Measurements from ENCODE around the gene MRM2.

MRM2 gene

DNA sequence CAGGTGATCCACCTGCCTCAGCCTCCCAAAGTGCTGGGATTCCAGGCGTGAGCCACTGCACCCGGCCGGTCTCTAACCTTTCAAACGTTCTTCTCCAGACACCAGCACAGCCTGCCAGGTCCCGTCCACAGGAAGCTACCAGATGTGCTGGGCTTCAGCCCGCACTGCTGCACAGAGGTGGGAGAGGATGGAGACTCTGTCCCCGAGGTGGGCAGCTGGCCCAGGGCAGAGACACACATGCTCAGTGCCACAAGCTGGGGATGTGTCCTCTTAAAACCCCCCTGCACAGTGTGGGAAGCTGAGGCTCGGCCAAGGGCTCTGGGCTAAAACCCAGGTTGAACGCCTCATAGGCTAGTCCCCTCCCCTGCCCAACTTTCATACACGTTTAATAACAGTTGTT, 9.4 kb upstream of the MRM2 start:
- no peak overlapping the region for H3K14ac ChIP-seq (ENCODE audit: low read length)
- H3K4ac ChIP-seq (ENCODE audit: low read depth, low read length) = no peak overlapping the region
- H3K9ac ChIP-seq (ENCODE audit: low read length) = no peak overlapping the region
- H3K4me3 ChIP-seq (ENCODE audit: low read depth, low read length) = no peak overlapping the region
- no peaks in the 10 kb centered on the region for H3K9me3 ChIP-seq (ENCODE audit: insufficient read depth, low read depth, low read length)
- no peak overlapping the region for H2AK5ac ChIP-seq (ENCODE audit: low read length)
- H2BK12ac ChIP-seq (ENCODE audit: low read length) = no peak overlapping the region
- H3K4me2 ChIP-seq (ENCODE audit: low read length) = no peak overlapping the region
- H3K79me1 ChIP-seq (ENCODE audit: low read length) = peaks cover 2% of the 10 kb centered on the region
- H3K18ac ChIP-seq (ENCODE audit: low read length) = no peak overlapping the region
- H4K91ac ChIP-seq (ENCODE audit: low read depth, low read length) = no peak overlapping the region
- no peak for DNase-seq
- no peaks in the 10 kb centered on the region for H3K4me1 ChIP-seq (ENCODE audit: control insufficient read depth in 1 of 2, insufficient read depth in 2 of 2, low read length in 2 of 2)
- H3K27ac ChIP-seq (ENCODE audit: low read depth, low read length) = no peak overlapping the region
- H3K79me2 ChIP-seq (ENCODE audit: control insufficient read depth, insufficient read depth, low read length, poor library complexity) = no peaks in the 10 kb centered on the region
- peaks cover 18 to 37% of the 10 kb centered on the region in 2 experiments for H3K36me3 ChIP-seq (ENCODE audit: control insufficient read depth in 1 of 2, insufficient read depth in 2 of 2, low read length in 2 of 2)
- H2BK5ac ChIP-seq (ENCODE audit: low read depth, low read length, poor library complexity) = no peak overlapping the region
- no CpG with 5 or more reads among the region's 10 CpGs for WGBS (ENCODE audit: extremely low coverage, insufficient coverage, insufficient read length)
- no peak overlapping the region for H3K23ac ChIP-seq (ENCODE audit: low read length)
- H3K27me3 ChIP-seq (ENCODE audit: insufficient read depth, low read length) = no peaks in the 10 kb centered on the region
- no peak overlapping the region for H4K12ac ChIP-seq (ENCODE audit: low read depth, low read length)
- H2AFZ ChIP-seq (ENCODE audit: insufficient read depth, low read length, poor library complexity) = no peak overlapping the region
- H4K8ac ChIP-seq (ENCODE audit: low read depth, low read length) = no peak overlapping the region
- no peak overlapping the region for H2BK120ac ChIP-seq (ENCODE audit: insufficient read depth, low read length, poor library complexity)

DNA sequence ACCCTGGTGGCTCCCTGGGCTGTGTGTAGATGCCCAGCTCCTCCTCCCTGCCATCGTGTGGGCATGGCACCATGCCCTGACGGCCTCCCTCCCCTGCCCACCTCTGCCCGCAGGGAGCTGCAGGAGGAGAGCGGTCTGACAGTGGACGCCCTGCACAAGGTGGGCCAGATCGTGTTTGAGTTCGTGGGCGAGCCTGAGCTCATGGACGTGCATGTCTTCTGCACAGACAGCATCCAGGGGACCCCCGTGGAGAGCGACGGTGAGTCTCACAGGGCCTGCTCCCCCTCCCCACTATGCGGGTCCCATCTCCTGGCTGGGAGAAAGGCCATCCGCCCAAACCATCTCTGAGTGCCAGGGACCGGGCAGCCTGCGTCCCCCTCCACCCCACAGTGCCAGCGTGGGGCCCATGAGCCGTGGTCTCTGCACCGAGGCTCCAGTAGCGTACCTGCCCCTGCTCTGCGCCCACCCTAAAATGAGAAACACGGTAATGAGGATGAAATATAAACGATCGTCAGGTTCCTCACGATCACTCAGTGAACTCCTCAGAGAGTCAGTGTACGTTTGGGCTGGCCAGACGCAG, 7.8 kb upstream of the MRM2 start:
- Histone ChIP-seq H3K9ac (ENCODE audit: low read length) (no peak overlapping the region), H4K8ac (ENCODE audit: low read depth, low read length) (no peak overlapping the region), H3K4me2 (ENCODE audit: low read length) (no peak overlapping the region), H2BK12ac (ENCODE audit: low read length) (no peak overlapping the region), H3K9me3 (ENCODE audit: insufficient read depth, low read depth, low read length) (no peaks in the 10 kb centered on the region), H3K27me3 (ENCODE audit: insufficient read depth, low read length) (no peaks in the 10 kb centered on the region), H3K14ac (ENCODE audit: low read length) (no peak overlapping the region), H2BK5ac (ENCODE audit: low read depth, low read length, poor library complexity) (no peak overlapping the region), H3K79me2 (ENCODE audit: control insufficient read depth, insufficient read depth, low read length, poor library complexity) (no peaks in the 10 kb centered on the region), H3K18ac (ENCODE audit: low read length) (no peak overlapping the region), H2AFZ (ENCODE audit: insufficient read depth, low read length, poor library complexity) (no peak overlapping the region), H4K91ac (ENCODE audit: low read depth, low read length) (no peak overlapping the region), H3K23ac (ENCODE audit: low read length) (no peak overlapping the region), H3K4ac (ENCODE audit: low read depth, low read length) (no peak overlapping the region), H4K12ac (ENCODE audit: low read depth, low read length) (no peak overlapping the region), H3K4me3 (ENCODE audit: low read depth, low read length) (no peak overlapping the region), H3K4me1 (ENCODE audit: control insufficient read depth in 1 of 2, insufficient read depth in 2 of 2, low read length in 2 of 2) (no peaks in the 10 kb centered on the region), H3K79me1 (ENCODE audit: low read length) (peaks cover 2% of the 10 kb centered on the region), H3K36me3 (ENCODE audit: control insufficient read depth in 1 of 2, insufficient read depth in 2 of 2, low read length in 2 of 2) (peaks cover 9 to 32% of the 10 kb centered on the region in 2 experiments), H2BK120ac (ENCODE audit: insufficient read depth, low read length, poor library complexity) (no peak overlapping the region), H2AK5ac (ENCODE audit: low read length) (no peak overlapping the region), H3K27ac (ENCODE audit: low read depth, low read length) (no peak overlapping the region)
- WGBS (ENCODE audit: extremely low coverage, insufficient coverage, insufficient read length) = no CpG with 5 or more reads among the region's 27 CpGs
- DNase-seq = no peak

DNA sequence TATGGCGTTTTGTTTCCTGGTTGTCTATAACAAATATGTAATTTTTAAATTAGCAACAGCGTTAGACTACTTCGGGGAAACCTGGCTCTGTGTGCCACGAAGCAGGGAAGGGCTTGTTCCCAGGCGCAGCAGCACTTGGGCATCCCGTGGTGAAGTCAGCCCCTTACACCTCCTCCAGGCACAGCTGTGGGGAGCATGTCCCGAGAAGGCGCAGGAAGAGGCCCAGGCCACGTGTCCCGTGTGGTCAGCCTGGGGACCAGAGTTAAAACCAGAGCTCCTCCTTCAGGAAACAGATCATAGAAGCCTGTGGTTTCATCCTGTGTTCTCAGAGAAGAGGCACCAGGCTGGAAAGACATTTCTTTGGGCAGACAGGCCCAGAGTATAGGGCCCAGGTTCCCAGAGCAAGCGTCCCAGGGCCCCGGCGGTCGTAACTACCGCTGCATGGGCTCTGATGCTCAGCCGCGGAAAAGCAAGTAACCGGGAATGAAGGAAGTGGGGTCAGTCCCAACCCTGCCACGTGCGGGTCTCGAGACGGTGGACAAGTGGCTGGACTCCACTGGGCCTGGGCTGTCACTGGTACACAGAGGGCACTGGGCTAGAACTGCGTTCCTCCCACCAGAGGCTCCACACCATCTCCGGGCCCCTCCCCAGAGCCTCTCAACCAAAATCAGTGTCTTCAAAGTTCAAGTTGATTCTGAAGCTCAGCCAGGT, 7.1 kb upstream of the MRM2 start:
- no peak overlapping the region for H2BK5ac ChIP-seq (ENCODE audit: low read depth, low read length, poor library complexity)
- no peak overlapping the region for H2BK12ac ChIP-seq (ENCODE audit: low read length)
- no peak overlapping the region for H3K4me2 ChIP-seq (ENCODE audit: low read length)
- H3K79me2 ChIP-seq (ENCODE audit: control insufficient read depth, insufficient read depth, low read length, poor library complexity) = no peaks in the 10 kb centered on the region
- H3K4me1 ChIP-seq (ENCODE audit: control insufficient read depth in 1 of 2, insufficient read depth in 2 of 2, low read length in 2 of 2) = no peaks in the 10 kb centered on the region
- H4K8ac ChIP-seq (ENCODE audit: low read depth, low read length) = no peak overlapping the region
- peak overlapping the region; percentile 2 for H3K27ac ChIP-seq (ENCODE audit: low read depth, low read length)
- no peaks in the 10 kb centered on the region for H3K9me3 ChIP-seq (ENCODE audit: insufficient read depth, low read depth, low read length)
- no CpG with 5 or more reads among the region's 24 CpGs for WGBS (ENCODE audit: extremely low coverage, insufficient coverage, insufficient read length)
- peaks cover 6 to 27% of the 10 kb centered on the region in 2 experiments for H3K36me3 ChIP-seq (ENCODE audit: control insufficient read depth in 1 of 2, insufficient read depth in 2 of 2, low read length in 2 of 2)
- no peak overlapping the region for H3K4me3 ChIP-seq (ENCODE audit: low read depth, low read length)
- H3K23ac ChIP-seq (ENCODE audit: low read length) = no peak overlapping the region
- no peak overlapping the region for H2AK5ac ChIP-seq (ENCODE audit: low read length)
- H3K4ac ChIP-seq (ENCODE audit: low read depth, low read length) = no peak overlapping the region
- no peaks in the 10 kb centered on the region for H3K27me3 ChIP-seq (ENCODE audit: insufficient read depth, low read length)
- H2BK120ac ChIP-seq (ENCODE audit: insufficient read depth, low read length, poor library complexity) = no peak overlapping the region
- peak; percentile 4 to 38 for DNase-seq
- H3K79me1 ChIP-seq (ENCODE audit: low read length) = peaks cover 2% of the 10 kb centered on the region
- H4K91ac ChIP-seq (ENCODE audit: low read depth, low read length) = no peak overlapping the region
- no peak overlapping the region for H2AFZ ChIP-seq (ENCODE audit: insufficient read depth, low read length, poor library complexity)
- H3K9ac ChIP-seq (ENCODE audit: low read length) = no peak overlapping the region
- H3K18ac ChIP-seq (ENCODE audit: low read length) = no peak overlapping the region
- H4K12ac ChIP-seq (ENCODE audit: low read depth, low read length) = no peak overlapping the region
- H3K14ac ChIP-seq (ENCODE audit: low read length) = no peak overlapping the region

DNA sequence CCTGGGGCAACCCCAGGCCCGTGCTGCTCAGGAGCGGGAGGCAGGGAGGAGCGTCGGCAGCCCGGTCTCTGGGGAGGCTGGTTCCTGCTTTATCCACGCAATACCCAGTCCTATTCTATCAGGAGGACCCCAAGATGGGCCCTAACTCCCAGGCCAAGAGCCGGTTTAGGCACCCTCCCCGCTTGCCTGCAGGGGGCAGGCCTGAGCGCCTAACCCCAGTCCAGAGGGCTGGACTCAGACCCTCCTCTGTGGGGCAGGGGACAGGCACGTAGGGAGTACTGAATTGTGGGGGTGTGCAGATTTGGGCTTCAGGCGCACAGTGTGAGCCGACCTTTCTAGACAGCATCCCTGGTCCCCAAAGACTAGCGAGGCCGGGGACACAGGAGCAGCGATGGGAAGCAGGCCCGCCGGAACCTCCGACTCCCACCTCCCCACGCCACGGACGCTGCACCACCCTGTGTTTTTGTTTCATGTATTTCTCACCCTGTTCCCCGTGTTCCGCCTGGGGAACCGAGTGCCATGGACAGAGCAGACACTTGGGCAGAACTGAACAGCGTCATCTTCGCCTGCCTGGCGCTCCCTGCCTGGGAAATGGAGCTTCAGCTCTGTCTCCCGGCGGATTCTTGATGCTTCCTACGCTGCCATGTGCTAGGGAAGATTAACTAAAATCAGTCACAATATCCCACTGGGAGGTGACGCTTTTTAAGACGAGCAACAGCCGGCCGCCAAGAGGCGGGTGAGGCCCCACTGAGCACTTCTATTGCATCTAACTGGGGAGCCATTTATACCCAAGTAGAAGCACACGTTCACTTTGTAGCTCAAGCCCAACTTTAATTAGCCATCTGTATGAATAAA, 5.4 kb upstream of the MRM2 start:
- Histone ChIP-seq H4K12ac (ENCODE audit: low read depth, low read length) (no peak overlapping the region), H3K79me2 (ENCODE audit: control insufficient read depth, insufficient read depth, low read length, poor library complexity) (no peaks in the 10 kb centered on the region), H4K91ac (ENCODE audit: low read depth, low read length) (no peak overlapping the region), H2BK12ac (ENCODE audit: low read length) (no peak overlapping the region), H3K4me3 (ENCODE audit: low read depth, low read length) (no peak overlapping the region), H3K9ac (ENCODE audit: low read length) (no peak overlapping the region), H2BK120ac (ENCODE audit: insufficient read depth, low read length, poor library complexity) (no peak overlapping the region), H3K4ac (ENCODE audit: low read depth, low read length) (no peak overlapping the region), H3K27ac (ENCODE audit: low read depth, low read length) (no peak overlapping the region), H3K27me3 (ENCODE audit: insufficient read depth, low read length) (no peaks in the 10 kb centered on the region), H2AFZ (ENCODE audit: insufficient read depth, low read length, poor library complexity) (no peak overlapping the region), H4K8ac (ENCODE audit: low read depth, low read length) (no peak overlapping the region), H3K79me1 (ENCODE audit: low read length) (peaks cover 2% of the 10 kb centered on the region), H3K4me1 (ENCODE audit: control insufficient read depth in 1 of 2, insufficient read depth in 2 of 2, low read length in 2 of 2) (peaks cover 4 to 5% of the 10 kb centered on the region in 2 experiments), H3K9me3 (ENCODE audit: insufficient read depth, low read depth, low read length) (no peaks in the 10 kb centered on the region), H2AK5ac (ENCODE audit: low read length) (no peak overlapping the region), H3K18ac (ENCODE audit: low read length) (no peak overlapping the region), H2BK5ac (ENCODE audit: low read depth, low read length, poor library complexity) (no peak overlapping the region), H3K36me3 (ENCODE audit: control insufficient read depth in 1 of 2, insufficient read depth in 2 of 2, low read length in 2 of 2) (peaks cover 6 to 18% of the 10 kb centered on the region in 2 experiments), H3K23ac (ENCODE audit: low read length) (no peak overlapping the region), H3K14ac (ENCODE audit: low read length) (no peak overlapping the region), H3K4me2 (ENCODE audit: low read length) (no peak overlapping the region)
- no CpG with 5 or more reads among the region's 36 CpGs for WGBS (ENCODE audit: extremely low coverage, insufficient coverage, insufficient read length)
- DNase-seq = peak in 1 of 2 donors; percentile 30
